Fibroblast of villous mesenchyme (primary cell): ENCODE measurements around the gene KRTAP25-1. TPM values are rescaled to one million over a fixed set of nuclear protein-coding genes. Genes with fewer than 3 reads are reported as not detected.

Experiments used
- DNase-seq: peaks from one replicate; pipeline ENCODE4 v3.0.0-alpha.2; 2010; ENCODE audit warnings: low read depth
- H3K4me3 ChIP-seq: 2 replicates; pipeline ENCODE4 v1.5.1; 2011; ENCODE audit warnings: low read depth, mild to moderate bottlenecking, low read length
- CTCF ChIP-seq: IDR thresholded peaks from 2 replicates; pipeline ENCODE4 v1.5.1; 2012; ENCODE audit warnings: low read depth, mild to moderate bottlenecking, low read length; ENCODE audit not compliant: insufficient read depth
- total RNA-seq: library from RNA; depleted of rRNA; stranded (reverse); fragments of >200 nt; gene quantifications from 2 replicates; pipeline ENCODE4 v1.2.3, GENCODE V29; 2012

The KRTAP25-1 gene
- not detected in 2 replicates for total RNA-seq

DNA sequence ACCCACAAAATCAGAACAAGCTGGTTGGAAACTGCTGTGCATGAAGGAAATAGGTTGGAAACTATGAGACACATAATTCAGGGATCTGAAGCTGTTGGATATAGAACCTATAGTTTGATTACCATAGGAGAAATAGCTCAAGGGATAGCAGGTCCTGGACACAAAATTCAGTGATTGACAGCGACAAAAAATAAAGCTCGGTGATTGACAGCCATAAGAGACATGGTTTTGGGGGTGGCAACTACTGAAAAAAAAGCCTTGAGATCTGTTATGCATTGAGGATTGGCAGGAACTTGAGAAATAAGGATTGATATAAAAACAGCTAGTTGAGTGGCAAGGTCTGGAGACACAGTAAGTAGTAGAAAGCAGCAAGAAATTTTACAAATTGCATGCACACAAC, at the start of gene KRTAP25-1:
Gene KRTAP25-1 (minus strand): TSS at position 300 of the 400 bp plus-strand sequence. CDS start 24 bp downstream, at position 276.
- TF ChIP-seq CTCF: no peak

DNA sequence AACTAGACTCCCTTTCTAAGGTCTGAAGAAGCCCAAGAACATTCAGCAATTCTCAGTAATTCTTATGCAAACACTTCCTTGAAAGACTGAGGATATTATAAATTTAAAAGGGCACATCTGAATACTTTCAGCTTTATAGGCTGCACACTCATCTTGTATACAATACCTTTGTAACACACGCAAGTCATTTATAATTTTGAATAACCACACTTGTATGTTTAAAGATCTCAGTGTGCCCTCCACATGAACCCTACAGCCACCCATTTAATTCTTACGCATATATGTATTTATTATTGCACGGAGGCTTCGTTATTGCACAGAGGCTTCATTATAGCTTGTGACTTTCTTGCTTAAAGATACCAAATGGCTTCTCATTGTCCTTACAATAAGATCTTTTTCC, 49.4 kb upstream of the KRTAP25-1 start:
- H3K4me3 ChIP-seq: no peak overlapping the region
- DNase-seq: no peak
- no peak for TF ChIP-seq CTCF

More for the DNA sequence above, at the start of gene KRTAP25-1:
- no peak for DNase-seq
- no peak within 1 kb of the TSS for H3K4me3 ChIP-seq

DNA sequence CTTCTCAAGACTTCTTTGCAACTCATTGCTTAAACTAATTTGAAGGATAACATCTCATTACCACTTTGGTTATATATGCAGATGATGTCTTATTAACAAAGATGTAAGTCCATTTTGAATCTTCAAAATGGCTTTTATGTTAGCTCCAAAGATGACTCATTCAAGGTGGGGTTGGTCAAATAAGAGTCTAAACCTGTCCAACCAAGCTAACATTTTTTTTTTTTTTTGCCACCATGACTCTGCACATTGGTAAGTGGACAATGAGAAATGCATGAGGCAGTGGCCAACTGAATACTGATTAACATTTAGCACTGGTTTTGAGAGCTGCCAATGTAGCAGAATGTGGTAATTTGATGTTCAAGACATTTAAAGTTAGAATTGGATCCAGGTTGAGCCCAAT, 48.5 kb upstream of the KRTAP25-1 start:
- no peak for DNase-seq
- H3K4me3 ChIP-seq: no peak overlapping the region
- no peak for TF ChIP-seq CTCF

DNA sequence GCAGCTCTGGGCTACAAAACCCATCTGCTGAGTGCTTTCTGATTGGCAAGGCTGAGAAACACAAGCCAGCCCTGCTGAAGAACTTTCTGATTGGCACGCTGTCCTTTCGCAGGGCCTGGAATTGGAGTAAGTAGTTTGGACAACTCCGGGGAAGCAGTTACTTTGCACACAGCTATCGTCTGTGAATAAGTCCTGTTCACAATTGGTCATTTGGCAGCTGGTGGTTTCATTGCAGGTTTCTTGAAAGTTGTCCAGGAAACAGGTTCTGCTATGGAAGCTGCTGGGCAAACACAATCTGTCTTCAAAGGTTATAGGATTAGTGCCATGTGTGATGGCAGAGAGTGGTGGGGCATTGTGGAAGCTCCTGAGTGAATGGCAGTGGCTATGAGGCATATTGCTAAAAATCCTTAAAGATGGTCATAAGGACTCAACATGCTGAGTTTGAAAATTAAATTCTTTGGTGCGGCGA, 48.0 kb upstream of the KRTAP25-1 start, which contains the start of gene KRTAP27-1:
Gene KRTAP27-1 (minus strand): TSS at position 419 of the 469 bp plus-strand sequence. CDS start 26 bp downstream, at position 393.
- DNase-seq: no peak
- TF ChIP-seq CTCF: no peak
- no peak within 1 kb of the TSS for H3K4me3 ChIP-seq

- H3K4me3 ChIP-seq: no peak overlapping the region
- DNase-seq: peak; percentile 3
- TF ChIP-seq CTCF: no peak
Observed at GRCh38 chr21:30336596-30336995, 47.3 kb upstream of the KRTAP25-1 start.

- H3K4me3 ChIP-seq: no peak overlapping the region
- TF ChIP-seq CTCF: no peak
- no peak for DNase-seq
Observed at GRCh38 chr21:30333736-30334135, 44.4 kb upstream of the KRTAP25-1 start.

- no peak for DNase-seq
- H3K4me3 ChIP-seq: no peak overlapping the region
- no peak for TF ChIP-seq CTCF
Observed at GRCh38 chr21:30332681-30333080, 43.4 kb upstream of the KRTAP25-1 start.
